OCI-LY7 (cell line): Measurements from ENCODE around the gene NSD2. TPM values are rescaled to one million over a fixed set of nuclear protein-coding genes. Genes with fewer than 3 reads are reported as not detected.

Experiments
- BruUV-seq: library from RNA; stranded (reverse); fragments of 400-500 nt; replicated peaks from 2 replicates; lab custom pipeline; 2021; lab: Mats Ljungman, UMichigan
- CTCF ChIA-PET: fragments of 300-600 bp; sonication (Branson Sonifier 250); formaldehyde crosslinking; loops from one replicate; lab custom pipeline; 2022; ENCODE audit warnings: antibody characterized with exemption; ENCODE audit not compliant: unreplicated experiment; lab: Charles Lee
- POLR2A ChIA-PET: fragments of 300-600 bp; sonication (Branson Sonifier 250); formaldehyde crosslinking; loops from one replicate; lab custom pipeline; 2022; ENCODE audit warnings: antibody characterized with exemption; lab: Charles Lee
- DNase-seq: peaks from one replicate; pipeline ENCODE4 v3.0.0-alpha.2; 2015; ENCODE audit warnings: low spot score
- H2AFZ ChIP-seq: fragments of 200-600 bp; sonication (generic), shearing (Covaris generic); 2 replicates; pipeline ENCODE4 v1.6.1; 2014; ENCODE audit warnings: mild to moderate bottlenecking, antibody characterized with exemption, low read length, moderate library complexity
- H3K27ac ChIP-seq: fragments of 200-600 bp; sonication (generic); 2 replicates; pipeline ENCODE4 v1.5.1; 2014; ENCODE audit warnings: mixed run types, low read depth, mild to moderate bottlenecking, moderate library complexity, low read length, inconsistent platforms; ENCODE audit not compliant: poor library complexity, severe bottlenecking
- H3K36me3 ChIP-seq: fragments of 200-600 bp; sonication (generic); 2 replicates; pipeline ENCODE4 v1.6.1; 2014; ENCODE audit warnings: mild to moderate bottlenecking, antibody characterized with exemption, low read length, moderate library complexity, mixed read lengths; ENCODE audit not compliant: insufficient read depth
- H3K4me1 ChIP-seq: fragments of 200-600 bp; sonication (generic); 2 replicates; pipeline ENCODE4 v1.5.1; 2014; ENCODE audit warnings: mild to moderate bottlenecking, low read length; ENCODE audit not compliant: insufficient read depth, poor library complexity, severe bottlenecking
- H3K4me2 ChIP-seq: fragments of 200-600 bp; sonication (generic); 2 replicates; pipeline ENCODE4 v1.6.1; 2014; ENCODE audit warnings: mild to moderate bottlenecking, low read length
- H3K4me3 ChIP-seq: fragments of 200-600 bp; sonication (generic); 2 replicates; pipeline ENCODE4 v1.5.1; 2014; ENCODE audit warnings: mild to moderate bottlenecking, low read depth, low read length; ENCODE audit not compliant: poor library complexity, severe bottlenecking
- H3K79me2 ChIP-seq: fragments of 200-600 bp; sonication (generic); 2 replicates; pipeline ENCODE4 v1.6.1; 2016; ENCODE audit warnings: low read depth, mild to moderate bottlenecking, low read length, moderate library complexity, mixed read lengths; ENCODE audit not compliant: insufficient read depth
- H3K9me2 ChIP-seq: fragments of 200-600 bp; sonication (generic); 2 replicates; pipeline ENCODE4 v1.6.1; 2016; ENCODE audit warnings: mild to moderate bottlenecking, low read length, mixed read lengths; ENCODE audit not compliant: insufficient read depth
- H3K9me3 ChIP-seq: fragments of 200-600 bp; sonication (generic); 2 replicates; pipeline ENCODE4 v1.6.1; 2014; ENCODE audit warnings: mild to moderate bottlenecking, mixed run types, low read length, mixed read lengths
- H4K20me1 ChIP-seq: fragments of 200-600 bp; sonication (generic); 2 replicates; pipeline ENCODE4 v1.6.1; 2014; ENCODE audit warnings: mild to moderate bottlenecking, antibody characterized with exemption, low read length, moderate library complexity, mixed read lengths; ENCODE audit not compliant: insufficient read depth
- CTCF ChIP-seq: fragments of 200-600 bp; sonication (generic); conservative IDR thresholded peaks from 2 replicates; pipeline ENCODE4 v1.5.1; 2014; ENCODE audit warnings: mild to moderate bottlenecking, antibody characterized with exemption, low read length, moderate library complexity, mixed read lengths
- EZH2phosphoT487 ChIP-seq: fragments of 200-600 bp; sonication (generic); IDR thresholded peaks from 2 replicates; pipeline ENCODE4 v1.6.1; 2018; ENCODE audit warnings: low read depth, borderline replicate concordance, mild to moderate bottlenecking, mixed run types, antibody characterized with exemption, low read length, moderate library complexity, mixed read lengths
- intact Hi-C: fragments of 100-400 bp; cut with micrococcal nuclease; formaldehyde crosslinking; loops from one replicate; pipeline ENCODE4 v1.10.0; 2022; ENCODE audit not compliant: unreplicated experiment
- total RNA-seq, 2 experiments: library from RNA; depleted of rRNA in 1 of 2; stranded (reverse); fragments of >200 nt in 1 of 2; shearing (Covaris generic) in 1 of 2; gene quantifications; 2 replicates each; pipeline ENCODE4 v1.2.3, GENCODE V29; 2014 to 2022

Gene NSD2
- total RNA-seq, 2 experiments from 2014 or later, result 169 to 329 TPM

GRCh38 chr4:1887052-1887451 lies 15.9 kb downstream of the NSD2 start:
- H3K36me3 ChIP-seq, result peaks cover 60% of the 10 kb centered on the region
- TSS peak; percentile 13 for BruUV-seq
- peaks cover 100% of the 10 kb centered on the region for H3K79me2 ChIP-seq
- H3K4me2 ChIP-seq, result 0 out of 2 replicates have a peak overlapping the region, but pooled peaks have one; percentile 4
- ChIA-PET POLR2A (interaction anchor here (0.8 kb wide), 1 partner anchor 15 kb away, joined by 3 read pairs; no protein-coding TSS in a partner anchor), CTCF (no interaction called here)
- no peak for DNase-seq
- H2AFZ ChIP-seq, result no peak overlapping the region
- TF ChIP-seq EZH2phosphoT487, result no peak
- no peak for TF ChIP-seq CTCF
- no peak overlapping the region for H3K4me3 ChIP-seq
- no peaks in the 10 kb centered on the region for H3K9me2 ChIP-seq
- no peak overlapping the region for H3K27ac ChIP-seq
- peaks cover 7% of the 10 kb centered on the region for H3K4me1 ChIP-seq
- H3K9me3 ChIP-seq, result no peaks in the 10 kb centered on the region
- intact Hi-C loops, result no loop called here
- H4K20me1 ChIP-seq, result peaks cover 13% of the 10 kb centered on the region; the same call in 1 of the 2 replicates

GRCh38 chr4:1890979-1891570 lies 19.9 kb downstream of the NSD2 start:
- H3K9me2 ChIP-seq, result no peaks in the 10 kb centered on the region
- ChIA-PET CTCF (interaction anchor here (0.5 kb wide), 1 partner anchor 18 kb away, joined by 4 read pairs; no protein-coding TSS in a partner anchor), POLR2A (no interaction called here)
- H3K79me2 ChIP-seq, result peaks cover 100% of the 10 kb centered on the region
- no peak overlapping the region for H3K27ac ChIP-seq
- BruUV-seq, result no TSS peak
- intact Hi-C loops, result no loop called here
- H2AFZ ChIP-seq, result no peak overlapping the region
- H3K4me2 ChIP-seq, result no peak overlapping the region
- TF ChIP-seq CTCF (no peak), EZH2phosphoT487 (no peak)
- no peak for DNase-seq
- peaks cover 76% of the 10 kb centered on the region for H3K36me3 ChIP-seq
- peaks cover 10% of the 10 kb centered on the region; the same call in 1 of the 2 replicates for H4K20me1 ChIP-seq
- H3K4me3 ChIP-seq, result no peak overlapping the region
- H3K4me1 ChIP-seq, result peaks cover 7% of the 10 kb centered on the region
- no peaks in the 10 kb centered on the region for H3K9me3 ChIP-seq

- no peak overlapping the region for H3K4me2 ChIP-seq
- H4K20me1 ChIP-seq, result peaks cover 23% of the 10 kb centered on the region; the same call in 1 of the 2 replicates
- peaks cover 96% of the 10 kb centered on the region for H3K79me2 ChIP-seq
- TF ChIP-seq CTCF (no peak), EZH2phosphoT487 (no peak)
- no TSS peak for BruUV-seq
- peaks cover 14% of the 10 kb centered on the region for H3K4me1 ChIP-seq
- H3K27ac ChIP-seq, result no peak overlapping the region
- POLR2A ChIA-PET, result no interaction called here
- intact Hi-C loops, result loop anchor here (5.0 kb wide), 1 partner anchor 149 kb away; no protein-coding TSS in a partner anchor
- no peak overlapping the region for H3K4me3 ChIP-seq
- DNase-seq, result no peak
- CTCF ChIA-PET, result no interaction called here
- H3K9me3 ChIP-seq, result no peaks in the 10 kb centered on the region
- no peaks in the 10 kb centered on the region for H3K9me2 ChIP-seq
- no peak overlapping the region for H2AFZ ChIP-seq
- H3K36me3 ChIP-seq, result peaks cover 77% of the 10 kb centered on the region
Observed at GRCh38 chr4:1895971-1896657, 24.9 kb downstream of the NSD2 start.
